HEK293T (cell line): ENCODE measurements around the gene RGS7BP.

Source experiments
- CTCF ChIA-PET: fragments of 350-600 bp; formaldehyde crosslinking; extraction: SDS; loops from one replicate; lab custom pipeline; 2021; ENCODE audit warnings: antibody characterized with exemption, inconsistent platforms; lab: Yijun Ruan, JAX
- POLR2A ChIA-PET: fragments of 350-600 bp; formaldehyde crosslinking; extraction: SDS; loops from one replicate; lab custom pipeline; 2020; ENCODE audit warnings: antibody characterized with exemption, inconsistent platforms; lab: Yijun Ruan, JAX
- DNase-seq: peaks from one replicate; pipeline ENCODE4 v3.0.0; 2012; ENCODE audit warnings: mixed read lengths; ENCODE audit errors: extremely low spot score
- ARNT ChIP-seq: fragments of 450-650 bp; IDR thresholded peaks from 2 replicates; pipeline ENCODE4 v1.6.1; 2017; ENCODE audit warnings: mild to moderate bottlenecking
- BHLHE40 ChIP-seq: fragments of 450-650 bp; IDR thresholded peaks from 2 replicates; pipeline ENCODE4 v1.6.1; 2016; ENCODE audit warnings: mild to moderate bottlenecking, moderate library complexity, borderline replicate concordance
- CTBP1 ChIP-seq: fragments of 450-650 bp; IDR thresholded peaks from 2 replicates; pipeline ENCODE4 v1.6.1; 2016; ENCODE audit warnings: borderline replicate concordance
- ELF4 ChIP-seq: fragments of 450-650 bp; IDR thresholded peaks from 2 replicates; pipeline ENCODE4 v1.6.1; 2017; ENCODE audit warnings: antibody characterized with exemption
- FOXA1 ChIP-seq: fragments of 450-650 bp; IDR thresholded peaks from 2 replicates; pipeline ENCODE4 v1.6.1; 2016; ENCODE audit warnings: mild to moderate bottlenecking
- FOXK2 ChIP-seq: fragments of 450-650 bp; IDR thresholded peaks from 2 replicates; pipeline ENCODE4 v1.6.1; 2016; ENCODE audit warnings: mild to moderate bottlenecking
- FOXM1 ChIP-seq: fragments of 450-650 bp; IDR thresholded peaks from 2 replicates; pipeline ENCODE4 v1.6.1; 2017; ENCODE audit warnings: mild to moderate bottlenecking, borderline replicate concordance
- HDGF ChIP-seq: fragments of 450-650 bp; IDR thresholded peaks from 2 replicates; pipeline ENCODE4 v1.6.1; 2017; ENCODE audit warnings: antibody characterized with exemption, borderline replicate concordance
- L3MBTL2 ChIP-seq: fragments of 450-650 bp; conservative IDR thresholded peaks from 2 replicates; pipeline ENCODE4 v1.6.1; 2016; ENCODE audit warnings: mild to moderate bottlenecking
- LEF1 ChIP-seq: fragments of 450-650 bp; IDR thresholded peaks from 2 replicates; pipeline ENCODE4 v1.6.1; 2017; ENCODE audit warnings: mild to moderate bottlenecking, borderline replicate concordance
- NFRKB ChIP-seq: fragments of 450-650 bp; IDR thresholded peaks from 2 replicates; pipeline ENCODE4 v1.6.1; 2016; ENCODE audit warnings: mild to moderate bottlenecking, moderate library complexity
- PKNOX1 ChIP-seq: fragments of 450-650 bp; IDR thresholded peaks from 2 replicates; pipeline ENCODE4 v1.6.1; 2016
- SP1 ChIP-seq: fragments of 450-650 bp; IDR thresholded peaks from 2 replicates; pipeline ENCODE4 v1.6.1; 2017
- SUZ12 ChIP-seq: fragments of 450-650 bp; IDR thresholded peaks from 2 replicates; pipeline ENCODE4 v1.6.1; 2016; ENCODE audit warnings: mild to moderate bottlenecking
- TARDBP ChIP-seq: fragments of 450-650 bp; IDR thresholded peaks from 2 replicates; pipeline ENCODE4 v1.6.1; 2016
- ZNF384 ChIP-seq: fragments of 450-650 bp; IDR thresholded peaks from 2 replicates; pipeline ENCODE4 v1.6.1; 2016

Gene RGS7BP

GRCh38 chr5:64603676-64604075, 97.9 kb downstream of the RGS7BP start:
- TF ChIP-seq PKNOX1 (no peak), SP1 (no peak), FOXK2 (no peak), FOXM1 (no peak), ARNT (no peak), ZNF384 (no peak), BHLHE40 (no peak), L3MBTL2 (no peak), LEF1 (no peak), HDGF (no peak), SUZ12 (no peak)
- ChIA-PET POLR2A (no interaction called here), CTCF (no interaction called here)
- DNase-seq: no peak

DNA sequence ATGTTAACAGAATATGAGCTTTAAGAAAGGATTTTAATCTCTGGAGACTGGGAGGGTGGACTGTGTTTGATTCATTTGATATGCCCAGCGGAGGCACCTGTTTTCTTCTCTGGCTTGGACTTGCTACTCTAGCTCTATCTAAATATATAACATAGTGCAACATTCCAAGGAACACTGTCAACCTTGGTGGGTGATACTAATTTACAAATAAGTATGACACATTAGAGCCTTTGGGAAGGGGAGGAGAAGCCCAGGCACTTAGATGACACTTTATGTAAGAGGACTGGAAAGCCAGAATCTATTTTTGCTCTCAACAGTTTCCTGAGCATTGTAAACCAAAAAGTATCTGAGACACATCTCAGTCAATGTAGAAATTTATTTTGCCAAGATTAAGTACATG, 101.1 kb downstream of the RGS7BP start:
- POLR2A ChIA-PET: no interaction called here
- TF ChIP-seq PKNOX1: no peak
- TF ChIP-seq NFRKB: no peak
- TF ChIP-seq BHLHE40: no peak
- no peak for TF ChIP-seq ELF4
- TF ChIP-seq ZNF384: no peak
- TF ChIP-seq SUZ12: no peak
- TF ChIP-seq ARNT: no peak
- no peak for TF ChIP-seq CTBP1
- TF ChIP-seq HDGF: no peak
- TF ChIP-seq FOXK2: no peak
- DNase-seq: no peak
- CTCF ChIA-PET: no interaction called here

- peak; percentile 54 for DNase-seq
- CTCF ChIA-PET: interaction anchor here (0.5 to 6.3 kb wide), 6 partner anchors 18 to 545 kb away, joined by 3 to 35 read pairs (median 6); no protein-coding TSS in a partner anchor
- POLR2A ChIA-PET: no interaction called here
Measured at GRCh38 chr5:64612344-64612961, 106.6 kb downstream of the RGS7BP start.

GRCh38 chr5:64615895-64616294, 110.1 kb downstream of the RGS7BP start:
- POLR2A ChIA-PET: no interaction called here
- CTCF ChIA-PET: no interaction called here
- TF ChIP-seq BHLHE40 (no peak), CTBP1 (no peak), ARNT (no peak), FOXM1 (no peak), SUZ12 (no peak), HDGF (no peak), ZNF384 (no peak), ELF4 (no peak), FOXA1 (no peak), FOXK2 (no peak), TARDBP (no peak)
- DNase-seq: no peak

More at GRCh38 chr5:64612344-64612961, 106.6 kb downstream of the RGS7BP start:
- TF ChIP-seq BHLHE40: no peak
- no peak for TF ChIP-seq FOXK2
- TF ChIP-seq NFRKB: no peak
- TF ChIP-seq FOXA1: no peak
- TF ChIP-seq ARNT: no peak
- no peak for TF ChIP-seq ELF4
- TF ChIP-seq PKNOX1: no peak
- no peak for TF ChIP-seq SUZ12

GRCh38 chr5:64619609-64620008, 113.8 kb downstream of the RGS7BP start:
- ChIA-PET POLR2A (no interaction called here), CTCF (no interaction called here)
- no peak for TF ChIP-seq HDGF
- no peak for TF ChIP-seq ELF4
- TF ChIP-seq TARDBP: no peak
- no peak for TF ChIP-seq LEF1
- no peak for DNase-seq

GRCh38 chr5:64622991-64623390, 117.2 kb downstream of the RGS7BP start:
- POLR2A ChIA-PET: no interaction called here
- TF ChIP-seq FOXA1: no peak
- TF ChIP-seq PKNOX1: no peak
- no peak for TF ChIP-seq LEF1
- TF ChIP-seq SP1: no peak
- TF ChIP-seq ELF4: no peak
- TF ChIP-seq ZNF384: no peak
- TF ChIP-seq FOXK2: no peak
- no peak for TF ChIP-seq BHLHE40
- CTCF ChIA-PET: no interaction called here
- no peak for DNase-seq
